Tongue (tissue), 2 donors: ENCODE results near the gene ADI1. TPM values are rescaled to one million over a fixed set of nuclear protein-coding genes. Genes with fewer than 3 reads are reported as not detected.
"Not testable (repeated sequence)": the region's sequence is repeated elsewhere in the genome, so short reads cannot be mapped to it uniquely, and the experiment has no call there.

ENCODE experiments used
- DNase-seq: peaks from one replicate; pipeline ENCODE4 v3.0.0-alpha.2; 2015
- total RNA-seq: library from RNA; depleted of rRNA; stranded (reverse); fragments of >200 nt; gene quantifications from one replicate; pipeline ENCODE4 v1.2.3, GENCODE V29; 2014

The ADI1 gene
- total RNA-seq, 1 donor from 2014 or later, result 33.2 TPM

DNA sequence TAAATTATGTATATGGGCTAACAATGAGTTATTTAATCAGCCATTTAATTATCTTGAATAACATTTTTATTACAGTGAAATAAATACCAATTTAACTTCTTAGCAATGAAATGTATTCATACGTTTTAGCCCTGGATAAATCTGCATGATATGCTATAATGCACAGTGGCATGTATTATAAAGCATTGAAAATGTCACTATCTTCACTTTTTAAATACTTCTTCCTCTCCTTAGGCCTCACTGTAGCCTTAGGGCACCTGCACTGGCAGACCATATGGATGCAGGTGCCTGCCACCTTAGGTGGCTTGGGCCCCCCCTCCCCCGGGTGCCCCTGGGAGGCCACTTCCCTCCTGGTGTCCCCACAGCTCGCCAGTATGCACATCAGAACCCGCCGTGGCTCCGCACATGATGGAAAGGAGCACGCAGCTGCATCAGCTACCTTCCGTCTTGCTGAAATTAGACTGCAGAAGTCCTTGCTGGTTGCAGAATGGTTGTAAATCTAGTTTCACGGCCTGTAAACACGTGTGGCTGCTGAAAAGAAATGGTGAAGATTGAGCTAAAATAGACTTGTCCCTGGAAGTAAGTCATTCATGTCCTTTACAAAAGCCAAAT, 56.7 kb downstream of the ADI1 start:
- no peak for DNase-seq

DNA sequence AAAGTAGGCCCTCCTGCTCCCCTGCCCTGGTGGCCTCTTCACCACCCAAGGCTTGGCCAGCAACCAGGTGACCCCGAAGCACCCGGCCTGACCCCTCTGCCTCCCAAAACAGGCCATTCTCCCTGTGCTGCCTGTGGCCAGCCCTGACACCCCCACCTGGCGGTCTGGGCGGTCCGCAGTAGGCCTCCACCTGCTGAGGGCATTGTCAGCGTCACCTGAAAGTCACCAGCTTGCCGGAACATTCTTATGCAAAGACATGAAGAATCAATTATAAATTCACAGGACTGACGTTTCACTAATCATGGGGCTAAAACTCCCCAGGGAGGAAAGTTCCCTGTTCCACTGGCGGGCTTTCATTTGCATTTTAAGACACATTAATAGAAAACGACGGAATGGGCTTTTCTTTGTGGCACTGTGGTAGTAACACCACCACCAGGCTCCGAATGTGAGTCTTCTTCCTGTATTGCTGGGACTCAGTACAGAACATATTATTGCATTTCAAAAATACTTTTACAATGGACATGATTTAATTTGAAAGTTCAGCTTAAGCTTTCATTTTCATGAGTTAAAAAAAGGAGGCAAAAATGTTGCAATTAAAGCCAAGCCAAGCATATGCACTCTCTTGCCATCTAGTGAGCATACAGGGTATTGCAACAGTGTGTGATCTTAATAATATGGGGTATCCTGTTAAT, 57.4 kb downstream of the ADI1 start:
- DNase-seq, result peak; percentile 84

DNA sequence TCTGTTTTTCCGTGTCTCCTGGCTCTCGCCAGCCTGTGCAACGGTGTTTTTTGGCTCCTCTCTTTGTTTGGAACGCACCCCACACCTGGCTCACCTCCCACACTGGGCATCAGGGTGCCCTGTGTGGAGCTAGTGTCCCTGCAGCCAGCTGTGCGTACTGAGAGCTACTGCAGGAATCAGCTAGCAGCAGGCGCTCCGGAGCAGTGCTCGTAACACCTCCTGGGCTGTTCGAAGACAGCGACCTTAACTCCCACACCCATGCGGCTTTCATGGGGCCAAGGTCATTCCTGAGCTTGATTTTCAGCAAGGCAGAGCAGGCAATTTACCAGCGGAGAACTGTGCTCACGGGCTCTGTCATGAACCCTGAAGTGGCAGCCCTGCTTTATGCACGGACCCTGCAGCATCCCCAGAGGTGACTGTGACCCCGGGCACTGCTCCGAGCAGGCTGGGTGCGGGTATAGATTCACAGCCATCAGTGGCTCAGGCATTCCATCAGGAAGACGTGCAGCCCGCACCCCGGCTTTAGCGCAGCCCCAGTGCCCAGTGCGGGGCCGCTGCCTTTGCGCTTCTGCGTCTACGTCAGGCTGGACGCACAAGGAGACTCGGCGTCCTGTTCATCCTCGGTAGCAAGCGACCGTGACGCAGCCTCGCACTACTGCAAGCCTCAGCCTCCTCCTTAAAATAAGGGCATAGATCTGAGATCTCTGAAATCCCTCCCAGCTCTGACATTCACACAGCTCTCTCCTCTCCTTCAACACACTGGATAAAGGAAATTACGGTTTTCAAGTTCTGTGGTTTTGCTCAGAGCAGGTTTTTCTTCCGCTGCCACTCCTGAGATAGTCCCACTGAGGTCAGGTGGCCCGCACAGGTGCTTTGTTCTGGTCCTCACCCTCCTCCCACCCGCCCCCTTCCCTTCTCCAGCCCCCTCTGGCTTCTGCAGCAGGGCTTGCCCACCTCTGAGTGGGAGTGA, 58.2 kb downstream of the ADI1 start:
- no peak for DNase-seq

DNA sequence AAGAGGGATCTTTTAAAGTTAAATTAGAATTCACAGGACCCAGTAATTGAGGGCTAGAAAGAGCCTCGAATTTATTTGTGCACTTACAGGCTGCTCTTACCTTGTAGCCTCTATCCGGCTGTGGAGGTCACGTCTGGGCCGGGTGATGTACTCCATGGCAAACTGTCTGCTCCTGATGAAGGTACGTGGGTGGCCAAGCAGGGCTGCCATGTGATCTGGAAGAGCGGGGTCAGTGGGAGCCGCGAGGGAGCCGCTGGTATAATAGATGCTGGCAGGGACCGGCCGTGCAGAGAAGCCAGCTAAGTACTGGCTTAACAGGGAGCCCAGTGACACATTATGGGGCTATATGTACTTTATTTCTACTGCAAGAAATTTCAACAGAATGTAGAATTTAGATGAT, 59.2 kb downstream of the ADI1 start:
- no peak for DNase-seq

DNA sequence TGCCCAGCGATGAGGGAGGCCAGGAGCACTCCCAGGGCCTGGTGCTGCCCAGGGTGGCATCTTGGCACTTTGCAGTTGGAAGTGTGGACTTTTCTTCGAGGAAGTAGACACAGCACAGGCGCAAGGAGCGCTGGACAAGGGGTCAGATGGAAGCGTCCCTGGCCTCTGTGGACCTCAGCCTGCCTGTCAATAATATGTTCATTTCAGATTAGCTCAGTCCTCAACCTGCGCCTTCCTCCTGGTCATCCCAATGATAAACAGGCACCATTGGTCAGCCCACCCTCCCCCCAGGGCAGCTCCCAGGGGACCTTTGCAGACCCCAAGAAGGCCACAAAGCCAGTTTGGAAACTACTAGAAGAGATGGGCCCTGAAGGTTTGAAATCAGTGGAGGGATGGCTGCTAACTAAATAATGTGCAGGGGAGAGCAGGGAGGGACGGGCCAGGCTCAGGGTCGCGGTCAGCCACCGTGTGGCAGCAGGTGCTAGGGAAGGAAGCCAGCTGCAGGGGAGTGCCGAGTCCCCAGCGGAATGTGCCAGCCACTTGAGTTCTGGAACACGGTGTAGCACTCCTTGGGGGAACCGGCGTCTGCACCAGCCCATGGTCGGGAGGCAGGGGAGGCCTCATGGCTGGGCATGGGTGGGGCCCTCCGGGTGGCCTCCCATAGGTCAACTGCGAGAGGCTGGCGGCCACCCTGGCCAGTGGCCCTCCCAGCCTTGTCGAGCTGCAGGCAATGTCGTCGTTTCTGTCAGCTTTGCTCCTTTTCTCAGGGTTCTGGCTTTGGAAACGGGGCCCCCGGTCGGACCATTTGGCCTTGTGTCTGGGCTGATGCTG, 59.9 kb downstream of the ADI1 start:
- DNase-seq, result peak; percentile 78

DNA sequence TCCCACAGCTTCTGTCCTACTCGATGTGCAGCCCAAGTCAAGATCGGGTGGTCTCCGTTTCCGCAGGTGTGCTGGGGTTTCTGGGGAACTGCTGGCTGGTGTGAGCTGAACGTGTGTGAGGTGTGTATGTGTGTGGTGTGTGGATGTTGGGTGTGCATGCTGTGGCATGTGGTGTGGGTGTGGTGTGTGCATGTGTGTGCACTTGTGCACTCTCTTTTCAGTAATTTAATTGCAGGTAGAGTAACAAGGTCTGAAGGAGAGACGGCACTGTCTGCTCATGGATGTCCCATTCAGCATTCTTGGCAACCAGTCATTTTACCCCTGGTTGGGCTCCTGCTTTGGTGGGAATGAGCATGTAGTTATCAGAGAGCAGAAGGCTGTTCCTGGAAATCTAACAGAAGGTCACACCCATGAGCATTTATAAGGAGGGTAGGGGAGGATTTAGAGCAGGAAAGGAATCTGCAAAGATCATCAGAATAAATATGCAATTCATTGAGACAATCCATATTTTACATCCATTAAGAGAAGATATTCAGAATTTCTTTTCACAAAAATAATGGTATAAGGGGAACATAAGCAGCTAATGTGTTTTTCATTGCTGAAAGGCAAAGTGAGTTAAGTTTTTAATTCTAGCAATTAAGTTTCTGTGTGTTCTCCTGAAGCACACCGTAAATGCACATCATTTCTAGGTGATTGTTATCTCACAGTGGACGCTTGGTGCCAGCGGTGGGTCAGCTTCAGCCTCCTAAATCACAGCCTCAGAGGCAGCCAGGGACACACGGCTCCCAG, 60.7 kb downstream of the ADI1 start:
- no peak for DNase-seq

DNA sequence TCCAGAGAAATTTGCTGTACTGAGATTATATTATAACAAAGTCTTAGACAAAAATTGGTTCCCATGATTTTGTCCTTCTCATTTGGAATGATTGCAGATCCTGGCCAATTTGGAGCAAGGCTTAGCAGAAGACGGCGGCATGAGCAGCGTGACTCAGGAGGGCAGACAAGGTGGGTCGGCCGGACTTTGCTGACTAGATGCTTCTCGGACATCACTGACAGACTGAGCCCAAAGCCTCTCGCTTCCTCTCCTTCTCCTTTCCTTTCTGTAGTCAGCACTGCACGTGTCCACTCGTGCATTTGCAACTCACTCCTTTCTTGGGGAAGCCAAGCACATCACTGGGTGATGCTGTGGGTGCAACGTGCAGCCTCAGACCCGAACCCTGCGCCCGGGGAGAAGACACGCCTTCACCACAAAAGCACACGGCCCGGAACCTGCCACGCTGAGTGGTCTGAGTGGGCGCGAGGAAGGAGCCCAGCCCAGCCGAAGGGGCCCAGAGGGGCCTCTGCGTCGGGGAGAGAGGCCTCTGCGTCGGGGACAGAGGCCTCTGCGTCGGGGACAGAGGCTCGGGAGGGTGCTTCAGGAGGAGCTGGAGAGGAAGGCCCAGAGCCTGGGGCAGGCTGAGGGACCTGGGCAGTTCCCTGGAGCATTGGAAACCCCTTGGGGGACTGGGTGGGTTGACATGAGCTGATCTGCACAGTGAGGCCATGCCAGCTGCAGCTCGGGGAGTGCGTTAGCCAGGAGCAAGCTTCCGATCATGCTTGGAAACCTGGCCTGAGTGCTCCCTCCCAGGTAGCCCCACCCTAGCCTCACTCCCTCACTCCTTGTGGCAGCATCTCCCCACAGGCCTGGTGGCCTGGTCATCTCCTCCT, 61.6 kb downstream of the ADI1 start:
- DNase-seq, result no peak

DNA sequence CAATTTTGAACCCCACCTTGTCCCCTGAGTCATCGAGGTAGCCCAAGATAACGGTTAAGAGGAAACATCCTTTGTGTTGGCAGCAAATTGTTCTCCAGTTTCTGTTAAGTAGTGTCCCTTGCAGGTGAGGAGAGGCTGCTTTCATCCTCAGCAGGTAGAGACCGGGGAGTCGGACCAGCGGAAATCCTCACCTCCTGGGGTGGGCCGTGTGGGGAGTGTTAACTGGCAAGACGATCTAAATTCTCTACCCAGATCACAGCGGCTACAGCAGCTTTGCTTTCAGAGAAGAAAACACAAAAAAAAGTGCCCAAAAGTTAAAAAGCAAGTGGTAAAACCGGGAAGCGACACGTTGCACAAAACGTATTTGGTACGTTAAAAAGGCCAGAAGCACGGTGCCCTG, 63.2 kb downstream of the ADI1 start:
- no peak for DNase-seq

DNA sequence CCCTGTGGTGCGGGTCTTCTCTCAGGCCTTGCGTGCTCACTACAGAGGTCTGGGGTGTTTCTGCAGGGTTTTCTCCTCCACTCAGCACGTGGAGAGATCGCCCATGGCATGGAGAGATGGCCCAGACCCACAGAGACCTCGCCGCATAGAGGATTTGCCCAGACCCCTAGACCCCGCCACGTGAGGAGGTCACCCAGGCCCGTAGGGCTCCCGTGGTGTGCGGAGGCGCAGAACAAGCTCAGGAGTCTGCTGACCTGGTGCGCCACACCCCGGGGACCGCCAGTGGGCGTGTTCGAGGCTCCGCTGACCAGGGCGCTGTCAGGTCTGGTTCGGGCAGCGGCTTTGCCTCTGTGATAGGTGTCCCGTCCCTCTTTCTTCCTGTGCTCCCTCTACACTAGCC, 64.5 kb downstream of the ADI1 start:
- DNase-seq, result no peak

DNA sequence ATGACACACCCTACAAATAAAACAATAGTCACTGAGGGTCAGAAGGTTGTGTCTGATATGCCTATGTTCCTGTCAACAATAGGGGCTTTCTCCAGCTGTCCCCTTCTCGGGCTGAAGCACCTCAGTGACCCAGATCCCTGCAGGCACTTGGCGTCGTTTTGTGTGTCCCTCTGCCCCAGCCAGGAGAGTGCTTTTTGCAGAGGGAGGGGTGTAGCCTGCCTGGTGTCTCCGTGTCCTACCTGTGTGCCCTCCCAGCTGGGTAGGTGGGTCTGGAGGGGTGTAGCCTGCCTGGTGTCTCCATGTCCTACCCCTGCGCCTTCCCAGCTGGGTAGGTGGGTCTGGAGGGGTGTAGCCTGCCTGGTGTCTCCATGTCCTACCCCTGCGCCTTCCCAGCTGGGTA, 65.3 kb downstream of the ADI1 start:
- not testable (repeated sequence) for DNase-seq

DNA sequence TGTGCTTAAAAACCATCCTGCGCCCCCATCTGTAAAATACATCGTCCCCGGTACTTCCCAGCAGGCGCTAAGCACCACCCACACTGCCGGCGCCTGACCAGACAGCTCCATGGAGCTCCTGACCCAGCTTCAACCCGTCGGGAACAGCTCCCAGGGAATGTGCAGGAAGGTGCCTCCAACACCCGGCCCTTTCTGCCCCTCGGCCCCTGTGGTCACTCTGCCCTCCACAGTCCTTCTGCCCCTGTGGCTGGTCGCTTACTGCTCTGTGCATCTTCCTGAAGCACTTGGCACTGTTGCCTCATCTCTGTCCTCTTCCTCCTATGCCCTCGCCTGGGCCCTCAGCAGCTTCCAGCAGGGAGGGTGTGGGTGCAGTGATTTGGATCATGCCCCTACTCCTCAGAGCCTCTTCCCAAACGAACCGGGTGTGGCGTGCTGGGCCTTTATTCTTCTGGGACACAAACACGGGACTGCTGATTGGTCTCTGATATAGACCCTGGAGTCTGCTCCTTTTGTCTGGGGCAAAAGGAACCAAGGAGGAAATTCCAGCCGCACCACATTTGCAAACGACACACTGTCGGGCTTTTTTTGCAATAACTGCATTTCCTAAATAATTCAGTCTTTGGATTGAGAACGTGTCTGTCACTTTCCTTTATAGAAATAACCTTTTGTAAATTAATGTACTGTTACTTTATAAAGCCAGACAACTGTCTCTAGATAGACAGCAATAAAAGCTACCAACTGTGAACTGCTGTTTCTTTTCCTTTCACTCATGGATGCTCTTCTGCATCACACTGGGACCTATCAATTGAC, 65.9 kb downstream of the ADI1 start:
- no peak for DNase-seq

DNA sequence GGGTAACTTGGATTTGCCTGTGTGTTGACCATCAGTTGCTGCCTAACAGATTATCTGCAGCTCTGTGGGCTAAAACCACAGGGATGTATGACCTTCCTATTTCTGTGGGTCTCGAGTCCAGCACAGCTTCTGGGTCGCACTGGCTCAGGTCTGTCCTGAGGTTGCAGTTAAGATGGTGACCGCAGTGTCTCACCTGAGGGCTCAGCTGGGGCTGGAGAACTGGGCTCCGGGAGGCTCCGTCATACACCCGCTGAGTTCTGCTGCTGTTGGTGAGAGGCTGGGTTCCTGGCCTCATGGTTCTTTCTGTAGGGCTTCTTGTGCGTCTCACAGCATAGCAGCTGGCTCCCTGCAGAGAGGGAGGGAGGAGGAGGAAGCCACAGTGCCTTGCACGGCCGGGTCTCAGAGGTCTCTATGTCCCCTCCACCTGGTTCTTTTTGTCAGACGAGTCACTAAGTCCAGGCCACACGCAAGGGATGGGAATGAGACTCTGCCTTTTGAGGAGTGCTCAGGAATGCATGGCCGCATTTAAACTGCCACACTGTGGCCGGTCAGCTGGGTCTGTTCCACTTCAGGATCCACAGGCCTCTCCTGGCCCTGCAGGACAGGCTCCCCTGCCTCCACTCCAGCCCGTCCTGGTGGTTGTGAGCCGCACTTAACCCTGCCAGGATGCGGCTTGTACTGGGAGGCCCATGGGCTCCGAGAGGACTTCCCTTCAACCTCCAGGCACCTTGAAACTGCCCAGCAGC, 67.2 kb downstream of the ADI1 start:
- peak; percentile 71 for DNase-seq

DNA sequence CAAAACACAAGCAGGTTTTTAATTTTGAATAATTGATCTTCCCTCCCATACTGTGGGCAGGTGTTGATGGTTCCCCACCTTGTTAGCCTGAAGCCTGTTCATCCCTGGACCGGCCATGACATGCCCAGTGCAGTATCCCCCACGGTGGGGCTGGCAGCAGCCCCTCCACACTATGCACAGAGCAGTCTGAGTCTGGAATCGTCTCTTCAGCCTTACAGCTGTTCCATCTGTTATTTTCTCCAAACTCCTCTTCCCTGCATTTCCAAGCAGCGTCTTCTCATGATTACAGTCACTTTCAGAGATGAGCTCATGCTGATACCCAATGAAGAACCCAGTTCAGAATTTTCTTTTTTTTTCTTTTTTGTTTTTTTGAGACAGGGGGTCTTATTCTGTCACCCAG, 68.2 kb downstream of the ADI1 start:
- DNase-seq, result peak; percentile 53

DNA sequence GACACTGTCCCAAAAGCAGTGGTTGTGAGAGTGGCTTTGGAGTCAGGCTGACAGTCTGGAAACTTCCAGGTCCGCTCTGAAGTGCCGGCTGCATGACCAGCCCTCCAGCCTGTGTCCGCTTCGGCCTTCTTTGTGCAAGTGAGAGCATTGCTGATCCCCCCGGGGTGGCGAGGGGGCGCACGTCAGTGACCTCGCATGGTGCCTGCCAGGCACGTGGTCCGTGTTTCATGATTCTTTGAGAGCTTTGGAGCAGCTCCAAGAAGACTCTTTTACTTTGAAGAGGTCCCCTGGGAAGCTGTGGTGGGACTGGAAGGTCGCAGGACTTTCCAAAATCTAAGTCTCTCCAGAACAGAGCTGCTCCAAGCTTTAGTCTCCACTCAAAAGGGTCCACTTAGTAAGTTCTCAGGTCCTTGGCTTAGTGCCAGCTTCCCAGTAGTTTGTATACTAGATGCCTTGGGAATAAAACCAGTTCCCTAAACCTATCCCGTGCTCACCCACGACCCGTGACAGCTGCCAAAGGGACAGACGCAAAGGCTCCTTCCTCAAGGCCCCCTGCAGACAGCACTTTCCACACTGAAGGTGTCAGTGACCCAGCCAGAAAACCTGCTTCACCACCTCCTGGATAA, 68.8 kb downstream of the ADI1 start:
- DNase-seq, result peak; percentile 69

DNA sequence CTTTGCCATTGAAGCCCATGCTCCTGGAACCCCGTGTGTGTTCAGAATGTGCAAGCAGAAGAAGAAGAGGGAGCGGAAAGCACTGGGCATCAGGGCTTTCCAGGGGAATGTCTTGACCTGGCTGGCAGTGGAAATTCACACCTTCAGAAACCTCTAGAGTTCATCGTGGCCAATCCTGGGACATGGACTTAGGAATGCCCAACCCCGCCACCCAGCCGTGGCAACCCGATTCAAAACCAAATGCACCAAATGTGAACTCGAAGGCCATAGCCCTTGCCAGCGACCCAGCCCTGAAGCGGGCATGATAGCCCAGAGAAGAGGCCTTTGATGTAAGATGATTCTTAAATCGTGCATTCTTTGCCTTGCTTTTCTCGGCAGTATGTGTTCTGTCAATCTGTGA, 69.4 kb downstream of the ADI1 start:
- DNase-seq, result no peak

DNA sequence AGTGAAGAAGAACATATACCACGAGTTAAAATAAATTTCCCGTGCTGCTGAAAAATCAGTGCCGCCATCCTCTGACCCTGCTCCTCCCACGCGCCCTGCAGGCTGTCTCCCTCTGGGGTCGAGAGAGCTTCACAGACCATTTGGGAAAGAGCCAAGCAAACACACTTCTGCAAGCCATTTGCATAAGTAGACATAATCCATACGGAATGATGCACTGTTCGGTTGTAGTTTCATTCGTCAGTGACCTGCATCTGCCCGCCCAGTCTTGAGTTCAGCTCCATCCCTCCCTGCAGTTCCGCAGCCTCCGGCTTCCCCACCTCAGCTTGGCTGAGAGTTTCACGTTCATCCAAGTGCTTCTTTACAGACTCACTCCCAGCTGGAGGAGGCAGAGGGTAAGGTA, 70.2 kb downstream of the ADI1 start:
- peak; percentile 58 for DNase-seq

DNA sequence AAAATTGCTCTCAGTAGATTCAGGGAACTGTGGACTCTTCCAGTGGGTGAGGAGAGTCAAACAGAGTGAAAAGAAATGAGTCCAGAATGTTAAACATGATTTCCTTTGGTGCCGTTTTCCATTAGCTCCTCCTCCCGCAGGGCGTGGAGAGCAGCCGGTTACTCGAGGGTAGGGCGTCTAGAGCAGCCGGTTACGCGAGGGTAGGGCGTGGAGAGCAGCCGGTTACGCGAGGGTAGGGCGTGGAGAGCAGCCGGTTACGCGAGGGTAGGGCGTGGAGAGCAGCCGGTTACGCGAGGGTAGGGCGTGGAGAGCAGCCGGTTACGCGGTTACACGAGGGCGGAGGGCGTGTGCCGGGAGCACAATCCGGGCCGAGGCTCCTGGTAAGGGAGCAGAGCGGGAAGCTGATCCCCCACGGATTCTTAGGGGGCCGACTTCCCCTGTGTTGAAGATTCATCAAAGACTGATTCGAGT, 70.9 kb downstream of the ADI1 start:
- not testable (repeated sequence) for DNase-seq

DNA sequence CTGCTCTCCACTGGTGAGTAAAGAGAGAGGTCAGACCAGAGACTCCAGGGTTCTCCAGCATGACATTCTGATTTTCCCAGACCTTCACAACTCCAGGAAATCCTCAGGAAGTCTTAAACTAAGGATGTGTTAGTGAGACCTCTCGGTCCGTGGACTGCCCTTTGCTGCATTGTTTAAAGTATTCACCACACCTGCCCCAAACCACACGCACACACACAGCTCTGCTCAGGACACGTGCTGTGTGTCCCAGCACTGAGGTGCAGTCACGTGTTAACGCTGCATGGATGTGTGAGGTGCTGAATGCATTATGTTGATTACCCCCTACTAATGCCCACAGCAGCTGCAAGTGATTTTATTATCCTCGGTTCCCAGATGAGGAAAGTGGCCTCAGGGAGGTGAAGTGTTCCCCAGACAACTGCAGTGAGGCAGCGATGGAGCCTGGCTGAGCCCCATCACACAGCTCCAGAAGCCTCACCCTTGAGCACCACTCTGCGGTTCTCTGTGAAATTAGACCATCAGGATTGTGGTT, 71.5 kb downstream of the ADI1 start:
- DNase-seq, result peak; percentile 41
